Smooth muscle cell (in vitro differentiated cells): ENCODE data around the gene MARK4. TPM values are rescaled to one million over a fixed set of nuclear protein-coding genes. Genes with fewer than 3 reads are reported as not detected.

Source experiments
- DNase-seq: peaks from one replicate; lab custom pipeline; 2025; ENCODE audit not compliant: unreplicated experiment; lab: John Stamatoyannopoulos, UW
- H2AFZ ChIP-seq: fragments of 200-600 bp; sonication (generic); 2 replicates; pipeline ENCODE4 v1.6.0; 2016; ENCODE audit warnings: antibody characterized with exemption, low read depth, mild to moderate bottlenecking
- H3F3A ChIP-seq: fragments of 200-600 bp; sonication (generic); 2 replicates; pipeline ENCODE4 v1.6.0; 2017; ENCODE audit warnings: antibody characterized with exemption, low read depth
- H3K27ac ChIP-seq: fragments of 200-600 bp; sonication (generic); 2 replicates; pipeline ENCODE4 v1.5.1; 2016; ENCODE audit warnings: low read depth, mild to moderate bottlenecking
- H3K27me3 ChIP-seq: fragments of 200-600 bp; sonication (generic); 2 replicates; pipeline ENCODE4 v1.6.1; 2016; ENCODE audit warnings: low read depth, mild to moderate bottlenecking
- H3K36me3 ChIP-seq: fragments of 200-600 bp; sonication (generic); 2 replicates; pipeline ENCODE4 v1.5.1; 2016; ENCODE audit warnings: low read depth
- H3K4me1 ChIP-seq: fragments of 200-600 bp; sonication (generic); 2 replicates; pipeline ENCODE4 v1.5.1; 2016; ENCODE audit warnings: low read depth
- H3K4me2 ChIP-seq: fragments of 200-600 bp; sonication (generic); 2 replicates; pipeline ENCODE4 v1.6.0; 2016; ENCODE audit warnings: mild to moderate bottlenecking
- H3K4me3 ChIP-seq: fragments of 200-600 bp; sonication (generic); 2 replicates; pipeline ENCODE4 v1.5.1; 2016; ENCODE audit warnings: mild to moderate bottlenecking
- H3K79me2 ChIP-seq: fragments of 200-600 bp; sonication (generic); 2 replicates; pipeline ENCODE4 v1.6.0; 2016; ENCODE audit warnings: low read depth, mild to moderate bottlenecking
- H3K9ac ChIP-seq: fragments of 200-600 bp; sonication (generic); 2 replicates; pipeline ENCODE4 v1.6.0; 2016; ENCODE audit warnings: low read depth
- H3K9me3 ChIP-seq: fragments of 200-600 bp; sonication (generic); replicated peaks from 2 replicates; pipeline ENCODE4 v1.5.1; 2016; ENCODE audit warnings: low read depth
- H4K20me1 ChIP-seq: fragments of 200-600 bp; sonication (generic); 2 replicates; pipeline ENCODE4 v1.6.0; 2016; ENCODE audit warnings: low read depth
- CTCF ChIP-seq: fragments of 200-600 bp; sonication (generic); IDR thresholded peaks from 2 replicates; pipeline ENCODE4 v1.5.1; 2017; ENCODE audit warnings: borderline replicate concordance, mild to moderate bottlenecking, antibody characterized with exemption; ENCODE audit not compliant: insufficient read depth, poor library complexity, severe bottlenecking
- WGBS: methylation state at CpG from one replicate; pipeline ENCODE4 v1.1.7; 2016; ENCODE audit warnings: low lambda C conversion rate; 5-methylcytosine and 5-hydroxymethylcytosine counted together
- polyA plus RNA-seq: library from polyadenylated mRNA; unstranded; fragments of >200 nt; fragmentation: Nextera tagmentation; extraction: Ambion mirVana; gene quantifications from 2 replicates; pipeline ENCODE4 v1.2.1, GENCODE V29; 2016
- total RNA-seq: library from RNA; depleted of rRNA; stranded (reverse); fragments of >200 nt; gene quantifications from 2 replicates; pipeline ENCODE4 v1.2.3, GENCODE V29; 2014

The MARK4 gene
- total and polyA plus RNA-seq, 2 experiments from 2014 or later = 15.6 to 23.0 TPM

GRCh38 chr19:45344621-45345505 lies 93.8 kb downstream of the MARK4 start:
- no peaks in the 10 kb centered on the region for H3K36me3 ChIP-seq
- no peak overlapping the region for H3K27ac ChIP-seq
- no peaks in the 10 kb centered on the region for H3K79me2 ChIP-seq
- peaks cover 17% of the 10 kb centered on the region for H3K27me3 ChIP-seq
- WGBS = 70% methylated on average over 8 of the region's 15 CpGs
- no peaks in the 10 kb centered on the region for H3K4me1 ChIP-seq
- H3K9ac ChIP-seq = no peak overlapping the region
- no peaks in the 10 kb centered on the region for H4K20me1 ChIP-seq
- H3K4me2 ChIP-seq = no peak overlapping the region
- no peaks in the 10 kb centered on the region for H3F3A ChIP-seq
- no peak for TF ChIP-seq CTCF
- DNase-seq = no peak
- H3K4me3 ChIP-seq = no peak overlapping the region
- H2AFZ ChIP-seq = no peak overlapping the region
- no peaks in the 10 kb centered on the region for H3K9me3 ChIP-seq

DNA sequence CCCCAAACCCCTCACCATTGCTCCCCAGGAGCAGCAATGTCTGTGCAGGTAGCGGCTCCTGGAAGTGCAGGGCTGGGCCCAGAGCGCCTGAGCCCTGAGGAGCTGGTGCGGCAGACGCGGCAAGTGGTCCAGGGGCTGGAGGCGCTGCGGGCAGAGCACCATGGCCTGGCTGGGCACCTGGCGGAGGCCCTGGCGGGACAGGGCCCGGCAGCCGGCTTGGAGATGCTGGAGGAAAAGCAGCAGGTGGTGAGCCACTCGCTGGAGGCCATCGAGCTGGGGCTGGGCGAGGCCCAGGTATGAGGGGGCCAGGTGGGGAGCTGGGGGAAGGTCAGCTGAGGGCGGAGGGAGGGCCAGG lies 94.4 kb downstream of the MARK4 start:
- Histone ChIP-seq H3K9me3 (no peaks in the 10 kb centered on the region), H4K20me1 (no peaks in the 10 kb centered on the region), H3K4me1 (no peaks in the 10 kb centered on the region), H3K4me2 (no peak overlapping the region), H3K36me3 (no peaks in the 10 kb centered on the region), H3F3A (no peaks in the 10 kb centered on the region), H3K9ac (no peak overlapping the region), H2AFZ (no peak overlapping the region), H3K27me3 (peaks cover 11% of the 10 kb centered on the region), H3K4me3 (no peak overlapping the region), H3K27ac (no peak overlapping the region), H3K79me2 (no peaks in the 10 kb centered on the region)
- DNase-seq = no peak
- 93% methylated on average over 12 of the region's 15 CpGs for WGBS
- no peak for TF ChIP-seq CTCF

DNA sequence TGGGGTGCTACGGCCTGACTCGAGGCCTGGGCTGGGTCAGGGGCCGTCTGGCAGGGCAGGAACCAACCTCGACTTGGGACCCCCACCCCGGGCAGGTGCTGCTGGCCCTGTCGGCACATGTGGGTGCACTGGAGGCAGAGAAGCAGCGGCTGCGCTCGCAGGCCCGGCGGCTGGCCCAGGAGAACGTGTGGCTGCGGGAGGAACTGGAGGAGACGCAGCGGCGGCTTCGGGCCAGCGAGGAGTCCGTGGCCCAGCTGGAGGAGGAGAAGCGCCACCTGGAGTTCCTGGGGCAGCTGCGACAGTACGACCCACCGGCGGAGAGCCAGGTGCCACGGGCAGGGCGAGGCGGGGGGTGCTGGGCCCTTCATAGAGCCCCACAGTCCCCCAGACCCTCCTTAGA lies 95.4 kb downstream of the MARK4 start:
- H3K27ac ChIP-seq = no peak overlapping the region
- WGBS = 55% methylated on average over 21 of the region's 27 CpGs
- H4K20me1 ChIP-seq = no peaks in the 10 kb centered on the region
- no peaks in the 10 kb centered on the region for H3F3A ChIP-seq
- H3K36me3 ChIP-seq = no peaks in the 10 kb centered on the region
- no peak overlapping the region for H3K9ac ChIP-seq
- no peaks in the 10 kb centered on the region for H3K79me2 ChIP-seq
- H2AFZ ChIP-seq = no peak overlapping the region
- H3K27me3 ChIP-seq = peaks cover 6% of the 10 kb centered on the region
- H3K9me3 ChIP-seq = no peaks in the 10 kb centered on the region
- no peak for TF ChIP-seq CTCF
- no peak overlapping the region for H3K4me3 ChIP-seq
- H3K4me1 ChIP-seq = no peaks in the 10 kb centered on the region
- no peak overlapping the region for H3K4me2 ChIP-seq
- DNase-seq = no peak
